GM18951 (cell line): ENCODE measurements around the gene LRRFIP2.
"Not testable (repeated sequence)": the region's sequence is repeated elsewhere in the genome, so short reads cannot be mapped to it uniquely, and the experiment has no call there.

Experiments used
- POLR2A ChIP-seq: IDR thresholded peaks from 4 replicates; pipeline ENCODE4 v1.6.1; 2011; ENCODE audit warnings: mild to moderate bottlenecking; ENCODE audit not compliant: insufficient read length, insufficient read depth; ENCODE audit errors: extremely low read depth
- in situ Hi-C: fragments of 300-500 bp; cut with MboI; formaldehyde crosslinking; loops from one replicate; pipeline ENCODE4 v1.12.0; 2022; ENCODE audit warnings: low sequenced_read_pairs, mixed read lengths, inconsistent platforms; ENCODE audit not compliant: unreplicated experiment

Gene LRRFIP2

GRCh38 chr3:37147666-37148065 lies 26.7 kb downstream of the LRRFIP2 start:
- TF ChIP-seq POLR2A, result no peak
- in situ Hi-C loops, result no loop called here

GRCh38 chr3:37146927-37147326 lies 27.5 kb downstream of the LRRFIP2 start:
- in situ Hi-C loops, result not testable (repeated sequence)

GRCh38 chr3:37145611-37146010 lies 28.8 kb downstream of the LRRFIP2 start:
- in situ Hi-C loops, result no loop called here
- no peak for TF ChIP-seq POLR2A

- in situ Hi-C loops, result no loop called here
- no peak for TF ChIP-seq POLR2A
These were observed 29.6 kb downstream of the LRRFIP2 start for GRCh38 chr3:37144806-37145205.

- no peak for TF ChIP-seq POLR2A
- in situ Hi-C loops, result no loop called here
These were observed 30.6 kb downstream of the LRRFIP2 start for GRCh38 chr3:37143821-37144220.

- in situ Hi-C loops, result no loop called here
- no peak for TF ChIP-seq POLR2A
These were observed 32.7 kb downstream of the LRRFIP2 start for GRCh38 chr3:37141676-37142075.

- TF ChIP-seq POLR2A, result no peak
These were observed 33.4 kb downstream of the LRRFIP2 start for GRCh38 chr3:37140899-37141541.

GRCh38 chr3:37139567-37140052 lies 34.8 kb downstream of the LRRFIP2 start:
- in situ Hi-C loops, result no loop called here
- TF ChIP-seq POLR2A, result no peak

More at GRCh38 chr3:37140899-37141541, 33.4 kb downstream of the LRRFIP2 start:
- in situ Hi-C loops, result no loop called here

GRCh38 chr3:37138816-37139215 lies 35.6 kb downstream of the LRRFIP2 start:
- in situ Hi-C loops, result no loop called here
- no peak for TF ChIP-seq POLR2A

- no peak for TF ChIP-seq POLR2A
- in situ Hi-C loops, result no loop called here
These were observed 36.9 kb downstream of the LRRFIP2 start for GRCh38 chr3:37137516-37137915.

GRCh38 chr3:37136067-37136466 lies 38.3 kb downstream of the LRRFIP2 start:
- no peak for TF ChIP-seq POLR2A
- in situ Hi-C loops, result no loop called here

GRCh38 chr3:37135561-37135960 lies 38.8 kb downstream of the LRRFIP2 start:
- no peak for TF ChIP-seq POLR2A
- in situ Hi-C loops, result no loop called here

- TF ChIP-seq POLR2A, result no peak
- in situ Hi-C loops, result no loop called here
These were observed 42.0 kb downstream of the LRRFIP2 start for GRCh38 chr3:37132334-37132733.

GRCh38 chr3:37131860-37132144 lies 42.6 kb downstream of the LRRFIP2 start:
- TF ChIP-seq POLR2A, result no peak
- in situ Hi-C loops, result no loop called here
